Endothelial cell (in vitro differentiated cells): ENCODE measurements around the gene TMIGD2. TPM values are rescaled to one million over a fixed set of nuclear protein-coding genes. Genes with fewer than 3 reads are reported as not detected.
A peak's percentile ranks its signal among the peaks of the same experiment; 100 is the strongest.

ENCODE experiments used
- DNase-seq: peaks from one replicate; pipeline ENCODE4 v3.0.0; 2021; ENCODE audit warnings: low spot score
- H3K27ac Mint-ChIP-seq: one replicate; pipeline ENCODE4 v1.8.0; 2021; ENCODE audit warnings: mixed read lengths, inconsistent platforms; ENCODE audit not compliant: unreplicated experiment
- H3K27me3 Mint-ChIP-seq: one replicate; pipeline ENCODE4 v1.8.0; 2021; ENCODE audit warnings: mild to moderate bottlenecking, moderate library complexity, mixed read lengths, inconsistent platforms; ENCODE audit not compliant: unreplicated experiment
- H3K36me3 Mint-ChIP-seq: one replicate; pipeline ENCODE4 v1.8.0; 2021; ENCODE audit warnings: mild to moderate bottlenecking, low read depth, mixed read lengths, inconsistent platforms; ENCODE audit not compliant: unreplicated experiment
- H3K4me1 Mint-ChIP-seq: one replicate; pipeline ENCODE4 v1.8.0; 2021; ENCODE audit warnings: mild to moderate bottlenecking, mixed read lengths, inconsistent platforms; ENCODE audit not compliant: unreplicated experiment
- H3K4me3 Mint-ChIP-seq: one replicate; pipeline ENCODE4 v1.8.0; 2021; ENCODE audit warnings: mild to moderate bottlenecking, mixed read lengths, inconsistent platforms; ENCODE audit not compliant: unreplicated experiment
- H3K9me3 Mint-ChIP-seq: one replicate; pipeline ENCODE4 v1.8.0; 2021; ENCODE audit warnings: mixed read lengths, inconsistent platforms; ENCODE audit not compliant: unreplicated experiment
- CTCF ChIP-seq: fragments of 200-600 bp; sonication (generic); IDR thresholded peaks from one replicate; pipeline ENCODE4 v1.5.0; 2021; ENCODE audit warnings: antibody characterized with exemption; ENCODE audit not compliant: unreplicated experiment
- total RNA-seq: library from RNA; stranded (reverse); fragmentation: NEBNext Ultra II Directional; extraction: Animal tissue kit (Norgen Biotek cat#: 25700); gene quantifications from one replicate; pipeline ENCODE4 v1.2.1, GENCODE V29; 2021; ENCODE audit not compliant: unreplicated experiment

TMIGD2 gene
- total RNA-seq, 1 donor from 2014 or later = not detected

- TF ChIP-seq CTCF = no peak
- Mint-ChIP-seq H3K27ac (no peak overlapping the region), H3K4me3 (peak overlapping the region; percentile 82), H3K36me3 (peaks cover 18% of the 10 kb centered on the region), H3K27me3 (peaks cover 9% of the 10 kb centered on the region), H3K4me1 (no peaks in the 10 kb centered on the region), H3K9me3 (no peaks in the 10 kb centered on the region)
- no peak for DNase-seq
Observed at GRCh38 chr19:4326837-4327251, 24.7 kb upstream of the TMIGD2 start.

- no peak for TF ChIP-seq CTCF
- Mint-ChIP-seq H3K27ac (no peak overlapping the region), H3K27me3 (peaks cover 9% of the 10 kb centered on the region), H3K4me1 (no peaks in the 10 kb centered on the region), H3K36me3 (peaks cover 23% of the 10 kb centered on the region), H3K4me3 (peak overlapping the region; percentile 37), H3K9me3 (no peaks in the 10 kb centered on the region)
- DNase-seq = no peak
Observed at GRCh38 chr19:4326215-4326836, 24.1 kb upstream of the TMIGD2 start.

GRCh38 chr19:4324228-4324627, 22.0 kb upstream of the TMIGD2 start:
- Mint-ChIP-seq H3K27me3 (peaks cover 11% of the 10 kb centered on the region), H3K4me3 (no peak overlapping the region), H3K27ac (no peak overlapping the region), H3K9me3 (no peaks in the 10 kb centered on the region), H3K36me3 (peaks cover 37% of the 10 kb centered on the region), H3K4me1 (no peaks in the 10 kb centered on the region)
- DNase-seq = no peak
- no peak for TF ChIP-seq CTCF

- H3K36me3 Mint-ChIP-seq = peaks cover 39% of the 10 kb centered on the region
- DNase-seq = no peak
- H3K27me3 Mint-ChIP-seq = peaks cover 11% of the 10 kb centered on the region
- no peak for TF ChIP-seq CTCF
- H3K27ac Mint-ChIP-seq = no peak overlapping the region
- H3K4me1 Mint-ChIP-seq = no peaks in the 10 kb centered on the region
- H3K4me3 Mint-ChIP-seq = no peak overlapping the region
- H3K9me3 Mint-ChIP-seq = no peaks in the 10 kb centered on the region
Observed at GRCh38 chr19:4323692-4324091, 21.5 kb upstream of the TMIGD2 start.

- no peaks in the 10 kb centered on the region for H3K4me1 Mint-ChIP-seq
- H3K27ac Mint-ChIP-seq = no peak overlapping the region
- TF ChIP-seq CTCF = no peak
- H3K9me3 Mint-ChIP-seq = no peaks in the 10 kb centered on the region
- H3K27me3 Mint-ChIP-seq = peaks cover 11% of the 10 kb centered on the region
- H3K36me3 Mint-ChIP-seq = peaks cover 45% of the 10 kb centered on the region
- DNase-seq = no peak
- no peak overlapping the region for H3K4me3 Mint-ChIP-seq
Observed at GRCh38 chr19:4322942-4323665, 20.9 kb upstream of the TMIGD2 start.
